Fibroblast of peridontal ligament (primary cell): Measurements from ENCODE around the gene LAMA2.

Experiments
- DNase-seq: peaks from one replicate; pipeline ENCODE4 v3.0.0-alpha.2; 2010; ENCODE audit errors: extremely low read depth

The LAMA2 gene

DNA sequence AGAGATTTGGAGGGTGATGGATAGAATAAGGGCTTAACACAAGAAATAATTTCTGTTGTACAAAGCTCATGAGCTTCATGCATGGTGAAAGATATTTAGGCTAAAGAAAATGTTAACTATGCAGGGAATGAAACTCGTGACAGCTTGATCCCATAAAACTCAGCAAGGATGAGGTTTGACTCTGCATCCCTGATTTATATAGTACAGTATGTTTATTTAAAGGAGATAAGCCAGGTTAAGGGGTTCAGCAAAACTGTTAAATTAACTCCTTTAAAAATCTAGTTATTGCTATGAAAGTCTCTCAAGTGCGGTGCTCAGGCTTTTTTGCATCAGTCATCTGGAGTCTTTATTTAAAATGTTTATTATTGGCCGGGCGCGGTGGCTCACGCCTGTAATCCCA is 326.4 kb downstream of the LAMA2 start:
- DNase-seq, result no peak

DNA sequence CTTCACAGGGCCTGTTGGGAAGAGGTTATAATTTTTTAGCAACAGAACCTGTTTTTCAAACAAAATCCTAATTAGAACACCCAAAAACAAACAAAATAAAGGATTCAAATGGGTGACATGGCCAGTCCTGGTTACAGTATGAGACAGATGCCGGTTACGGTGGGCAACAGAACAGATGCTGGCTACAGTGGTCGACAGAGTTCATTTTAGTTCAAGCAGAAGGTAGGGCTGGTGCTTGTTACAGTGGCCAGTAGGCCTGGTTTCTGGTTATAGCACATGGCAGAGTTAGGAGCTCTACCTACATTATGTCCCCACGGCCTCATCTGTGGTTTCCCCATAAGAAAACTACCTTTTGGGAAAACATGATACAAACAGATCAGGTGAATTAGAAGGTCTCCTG is 327.7 kb downstream of the LAMA2 start:
- DNase-seq, result no peak

DNA sequence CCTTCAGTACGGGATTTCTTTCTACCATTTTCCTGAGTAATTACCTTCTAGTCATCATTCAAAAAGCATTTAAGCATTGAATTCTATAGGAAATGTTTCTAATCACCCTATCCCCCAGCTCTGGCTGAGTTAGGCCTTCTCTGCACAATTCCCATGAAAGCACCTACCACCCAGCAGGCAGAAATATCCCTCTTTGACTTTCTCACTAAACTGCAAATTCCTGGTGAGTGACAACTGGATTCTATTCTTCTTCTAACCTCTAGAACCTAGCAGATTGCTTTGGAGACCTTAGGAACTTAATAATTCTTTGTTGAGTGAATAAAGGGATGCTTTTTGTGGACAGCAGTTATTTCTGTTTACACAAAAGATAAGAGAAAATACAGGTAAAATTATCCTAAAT is 328.7 kb downstream of the LAMA2 start:
- no peak for DNase-seq

DNA sequence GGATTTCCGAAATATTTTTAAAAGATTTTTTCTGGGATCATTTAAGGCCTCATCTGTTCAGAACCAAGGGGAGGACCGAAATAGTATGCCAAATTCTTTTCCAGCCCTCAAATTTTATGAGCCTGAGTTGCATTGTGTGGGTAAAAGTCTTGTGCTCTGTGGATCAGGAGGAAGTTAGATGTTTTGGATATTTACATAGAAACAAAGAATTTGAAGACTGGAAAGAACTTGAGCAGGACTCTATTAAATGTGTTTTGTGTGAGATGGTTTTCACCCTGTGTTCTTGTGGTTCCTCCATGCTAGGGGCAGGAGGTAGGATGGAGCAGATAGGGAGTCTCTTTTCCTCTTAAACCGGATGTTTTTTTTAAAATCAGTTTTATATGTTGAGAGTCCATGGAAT is 329.1 kb downstream of the LAMA2 start:
- peak; percentile 75 for DNase-seq

GRCh38 chr6:129215246-129215645 is 332.3 kb downstream of the LAMA2 start:
- no peak for DNase-seq

GRCh38 chr6:129215916-129216520 is 333.1 kb downstream of the LAMA2 start:
- DNase-seq, result no peak

DNA sequence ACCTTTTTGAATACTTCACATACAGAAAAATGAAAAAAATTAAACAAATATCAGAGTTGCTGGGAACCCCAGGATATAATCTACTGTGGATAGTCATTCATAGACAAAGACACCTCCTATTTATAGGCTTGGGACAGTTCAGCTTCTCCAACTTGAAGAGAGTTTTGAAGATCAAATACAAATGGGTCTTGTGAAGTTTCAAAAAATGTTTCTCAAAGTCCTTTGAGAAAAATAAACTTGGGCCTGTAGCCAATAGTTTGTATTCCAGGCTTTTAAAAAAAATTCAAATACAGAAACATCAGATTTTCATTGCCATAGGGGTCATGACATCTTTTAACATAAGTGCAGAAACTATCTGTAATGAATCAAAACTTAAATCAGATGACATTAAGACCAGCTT is 334.8 kb downstream of the LAMA2 start:
- DNase-seq, result no peak

- DNase-seq, result no peak
Measured at GRCh38 chr6:129233458-129234134, 350.7 kb downstream of the LAMA2 start.

GRCh38 chr6:129235167-129236000 is 352.4 kb downstream of the LAMA2 start:
- DNase-seq, result no peak

DNA sequence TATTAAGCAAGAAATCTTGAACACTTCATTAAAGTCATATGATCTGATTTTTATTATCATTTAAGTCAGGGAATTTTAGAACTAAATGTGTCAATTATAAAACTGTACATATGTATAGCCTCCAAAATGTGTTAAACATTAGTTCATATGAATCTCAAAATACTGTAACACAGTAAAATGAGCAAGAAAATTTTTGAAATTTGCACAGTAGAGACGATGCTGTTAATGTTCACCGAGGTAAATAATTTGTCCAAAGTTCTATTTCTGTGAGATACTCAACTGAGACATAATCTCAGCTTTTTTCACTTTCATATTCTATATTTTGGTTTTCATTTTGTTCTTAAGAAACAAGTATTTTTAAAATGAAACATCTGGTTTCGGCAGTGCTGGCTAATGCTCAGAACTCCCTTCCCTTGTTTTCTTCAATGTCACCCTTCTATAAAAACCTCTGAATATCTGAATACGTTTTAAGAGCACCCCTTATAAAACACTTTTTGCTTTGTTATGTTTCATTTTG is 353.1 kb downstream of the LAMA2 start:
- DNase-seq, result no peak

GRCh38 chr6:129238991-129239390 is 356.1 kb downstream of the LAMA2 start:
- no peak for DNase-seq

GRCh38 chr6:129239825-129240491 is 357.0 kb downstream of the LAMA2 start:
- no peak for DNase-seq

DNA sequence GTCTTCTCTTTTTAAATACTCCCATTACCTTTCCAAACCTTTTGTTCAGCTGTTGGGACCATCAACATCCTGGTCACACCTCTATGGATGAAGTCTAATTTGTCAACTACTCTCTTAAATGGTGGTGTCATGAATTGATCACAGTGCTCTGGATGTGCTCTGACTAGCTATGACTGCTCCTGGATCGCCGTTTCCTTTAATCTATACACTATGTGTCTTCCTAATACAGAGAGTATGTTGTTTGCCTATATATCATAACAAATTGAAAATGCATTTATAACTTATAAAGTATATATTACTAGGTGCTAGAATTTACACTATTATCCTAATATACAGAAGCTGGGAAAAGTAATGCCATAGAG is 357.5 kb downstream of the LAMA2 start:
- DNase-seq, result no peak

DNA sequence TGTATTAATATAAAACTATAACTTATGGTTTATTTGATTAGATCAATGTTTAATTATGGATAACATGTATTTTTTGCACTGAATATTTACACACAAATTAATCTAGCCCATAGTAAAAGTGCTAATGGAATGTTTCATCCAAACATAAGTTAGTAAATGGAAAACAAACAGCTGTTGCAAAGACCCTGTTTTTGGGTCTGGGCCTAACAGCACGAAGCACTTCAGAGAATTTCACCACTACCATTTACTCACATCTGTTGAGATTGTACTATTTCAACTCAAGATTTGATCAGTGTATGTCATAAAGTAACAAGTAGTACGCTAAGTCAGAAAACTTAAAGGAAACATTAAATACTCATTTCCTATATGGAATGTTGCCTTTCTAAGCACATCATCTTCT is 359.6 kb downstream of the LAMA2 start:
- DNase-seq, result no peak

GRCh38 chr6:129243377-129243776 is 360.4 kb downstream of the LAMA2 start:
- DNase-seq, result no peak

DNA sequence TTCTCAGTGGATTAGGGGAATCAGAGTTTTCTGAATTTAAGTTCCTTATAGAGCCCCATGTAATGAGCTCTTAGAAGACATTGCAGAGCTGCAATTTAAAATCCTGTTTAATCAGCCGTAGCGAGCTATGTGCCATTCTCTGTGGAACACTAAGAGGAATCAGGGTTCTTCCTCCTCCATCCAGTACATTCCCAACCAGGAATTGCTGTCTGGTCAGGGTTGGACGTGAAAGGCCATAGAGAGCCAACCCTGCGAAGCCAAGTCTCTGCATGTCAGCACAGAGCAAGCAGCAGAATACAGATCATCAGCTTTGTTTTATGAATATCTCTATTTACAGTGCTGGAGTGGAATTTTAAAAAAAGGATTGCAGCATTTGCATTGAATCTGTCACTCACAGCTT is 366.0 kb downstream of the LAMA2 start:
- DNase-seq, result no peak

GRCh38 chr6:129251669-129252376 is 368.9 kb downstream of the LAMA2 start:
- peak; percentile 83 for DNase-seq

- DNase-seq, result peak; percentile 21
Measured at GRCh38 chr6:129252377-129253071, 369.6 kb downstream of the LAMA2 start.

GRCh38 chr6:129253242-129253641 is 370.3 kb downstream of the LAMA2 start:
- DNase-seq, result no peak

- no peak for DNase-seq
Measured at GRCh38 chr6:129253727-129254126, 370.8 kb downstream of the LAMA2 start.

- no peak for DNase-seq
Measured at GRCh38 chr6:129257196-129257595, 374.3 kb downstream of the LAMA2 start.
